ENCODE measurements around the gene PUS10. TPM values are rescaled to one million over a fixed set of nuclear protein-coding genes. Genes with fewer than 3 reads are reported as not detected.
A peak's percentile ranks its signal among the peaks of the same experiment; 100 is the strongest.

The PUS10 gene
- total RNA-seq, 1 donor from 2014 or later, result 7.1 TPM

DNA sequence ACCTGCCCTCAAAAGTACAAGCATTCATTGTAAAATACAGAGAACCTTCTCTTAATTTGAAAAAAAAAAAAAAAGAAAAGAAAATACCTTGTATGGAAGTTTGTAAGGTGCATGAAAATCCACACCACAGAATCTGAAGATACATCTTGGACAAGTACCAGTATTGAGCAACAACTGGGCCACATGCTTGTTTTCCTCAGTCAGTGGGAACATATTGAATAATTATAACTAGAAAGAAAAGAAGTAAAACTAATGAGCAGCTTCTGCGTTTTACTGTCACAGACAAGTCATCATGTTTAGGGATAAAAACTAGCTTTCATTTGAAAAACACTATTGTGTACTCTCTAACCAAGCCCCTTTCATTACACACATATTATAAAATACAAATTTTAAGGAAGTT, 6.4 kb downstream of the PUS10 start:
- H3K27ac Mint-ChIP-seq, result no peak overlapping the region
- no peak overlapping the region for H3K4me3 Mint-ChIP-seq (ENCODE audit: low read depth)
- H3K27me3 Mint-ChIP-seq, result no peaks in the 10 kb centered on the region
- H3K36me3 Mint-ChIP-seq (ENCODE audit: insufficient read depth), result peaks cover 2% of the 10 kb centered on the region
- no peaks in the 10 kb centered on the region for H3K9me3 Mint-ChIP-seq (ENCODE audit: low read depth)
- no peak for DNase-seq (ENCODE audit: low spot score, unreplicated experiment)
- H3K4me1 Mint-ChIP-seq (ENCODE audit: low read depth), result peaks cover 6% of the 10 kb centered on the region
- TF ChIP-seq, protein P1, sequence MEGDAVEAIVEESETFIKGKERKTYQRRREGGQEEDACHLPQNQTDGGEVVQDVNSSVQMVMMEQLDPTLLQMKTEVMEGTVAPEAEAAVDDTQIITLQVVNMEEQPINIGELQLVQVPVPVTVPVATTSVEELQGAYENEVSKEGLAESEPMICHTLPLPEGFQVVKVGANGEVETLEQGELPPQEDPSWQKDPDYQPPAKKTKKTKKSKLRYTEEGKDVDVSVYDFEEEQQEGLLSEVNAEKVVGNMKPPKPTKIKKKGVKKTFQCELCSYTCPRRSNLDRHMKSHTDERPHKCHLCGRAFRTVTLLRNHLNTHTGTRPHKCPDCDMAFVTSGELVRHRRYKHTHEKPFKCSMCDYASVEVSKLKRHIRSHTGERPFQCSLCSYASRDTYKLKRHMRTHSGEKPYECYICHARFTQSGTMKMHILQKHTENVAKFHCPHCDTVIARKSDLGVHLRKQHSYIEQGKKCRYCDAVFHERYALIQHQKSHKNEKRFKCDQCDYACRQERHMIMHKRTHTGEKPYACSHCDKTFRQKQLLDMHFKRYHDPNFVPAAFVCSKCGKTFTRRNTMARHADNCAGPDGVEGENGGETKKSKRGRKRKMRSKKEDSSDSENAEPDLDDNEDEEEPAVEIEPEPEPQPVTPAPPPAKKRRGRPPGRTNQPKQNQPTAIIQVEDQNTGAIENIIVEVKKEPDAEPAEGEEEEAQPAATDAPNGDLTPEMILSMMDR (IDR thresholded peaks at IDR 0.05; ENCODE audit: unreplicated experiment), result no peak

DNA sequence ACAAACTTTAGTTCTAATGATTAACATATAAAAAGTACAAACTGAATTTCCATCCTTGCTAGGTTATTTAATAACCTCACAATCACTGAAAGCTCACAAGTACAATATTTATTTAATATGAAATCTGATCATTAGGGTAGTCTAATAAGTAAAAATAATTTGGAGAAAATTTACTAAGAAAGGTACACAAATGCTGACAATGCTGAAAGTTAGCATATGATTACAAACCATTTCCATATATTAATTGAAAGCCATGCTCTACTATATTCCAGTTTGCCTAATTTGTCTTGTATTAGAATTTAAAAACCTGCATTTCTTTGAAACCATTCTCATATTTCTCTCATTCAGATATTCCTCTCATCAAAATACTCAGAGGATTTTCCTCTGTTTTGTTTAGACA, 8.7 kb downstream of the PUS10 start:
- DNase-seq (ENCODE audit: low spot score, unreplicated experiment), result no peak
- no peaks in the 10 kb centered on the region for H3K4me1 Mint-ChIP-seq (ENCODE audit: low read depth)
- H3K27ac Mint-ChIP-seq, result no peak overlapping the region
- H3K4me3 Mint-ChIP-seq (ENCODE audit: low read depth), result no peak overlapping the region
- no peaks in the 10 kb centered on the region for H3K27me3 Mint-ChIP-seq
- no peaks in the 10 kb centered on the region for H3K9me3 Mint-ChIP-seq (ENCODE audit: low read depth)
- peaks cover 2% of the 10 kb centered on the region for H3K36me3 Mint-ChIP-seq (ENCODE audit: insufficient read depth)
- TF ChIP-seq, protein P1 (IDR thresholded peaks at IDR 0.05; ENCODE audit: unreplicated experiment), result no peak

DNA sequence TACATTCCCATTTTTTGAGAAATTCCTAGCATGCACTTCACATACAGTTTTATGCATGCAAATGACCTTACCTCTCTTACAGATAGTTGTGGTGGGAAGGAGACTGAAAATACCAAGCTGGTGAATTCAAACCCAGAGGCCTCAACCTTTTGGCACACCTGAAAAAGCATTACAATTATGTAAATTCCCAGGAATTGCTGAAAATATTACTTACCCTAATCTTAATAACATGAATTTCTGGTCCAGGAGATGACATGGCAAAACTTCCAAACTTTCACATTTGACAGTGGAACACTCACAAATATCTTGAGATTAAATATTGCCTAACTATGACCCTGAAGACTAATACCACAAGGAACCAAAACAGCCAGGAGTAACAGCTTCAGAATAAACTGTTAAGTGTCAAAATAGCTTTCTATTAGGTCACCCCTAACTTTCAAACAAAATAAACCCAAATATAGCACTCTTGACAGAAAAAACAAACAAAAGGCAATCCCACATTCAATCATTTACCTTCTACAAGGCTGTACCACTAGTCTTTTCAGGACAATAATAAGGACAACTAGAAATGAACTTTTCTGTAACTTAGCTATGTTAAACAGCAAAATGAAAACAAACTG, 11.5 kb downstream of the PUS10 start:
- no peaks in the 10 kb centered on the region for H3K9me3 Mint-ChIP-seq (ENCODE audit: low read depth)
- no peak overlapping the region for H3K27ac Mint-ChIP-seq
- no peaks in the 10 kb centered on the region for H3K4me1 Mint-ChIP-seq (ENCODE audit: low read depth)
- no peak overlapping the region for H3K4me3 Mint-ChIP-seq (ENCODE audit: low read depth)
- TF ChIP-seq, protein P1 (IDR thresholded peaks at IDR 0.05; ENCODE audit: unreplicated experiment), result no peak
- H3K27me3 Mint-ChIP-seq, result no peaks in the 10 kb centered on the region
- H3K36me3 Mint-ChIP-seq (ENCODE audit: insufficient read depth), result peaks cover 2% of the 10 kb centered on the region
- DNase-seq (ENCODE audit: low spot score, unreplicated experiment), result no peak

DNA sequence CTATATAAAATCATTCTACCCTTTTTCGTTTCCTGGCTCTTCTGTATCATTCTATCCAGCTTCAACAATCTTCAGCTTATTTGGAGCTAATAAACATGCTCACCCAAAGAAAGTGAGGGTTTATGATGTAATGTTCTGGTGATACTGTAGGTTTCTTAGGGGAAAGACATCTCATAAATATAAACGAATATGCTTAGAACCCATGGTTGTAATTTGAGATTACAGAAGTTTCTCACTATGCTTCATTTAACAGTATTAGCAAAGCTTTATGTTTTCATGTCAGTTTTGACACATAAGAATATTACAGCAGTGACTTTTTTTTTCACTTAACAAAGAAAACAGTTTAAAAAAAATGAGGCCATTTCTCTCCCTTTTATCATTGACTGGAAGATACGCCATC, 12.3 kb downstream of the PUS10 start:
- no peak for DNase-seq (ENCODE audit: low spot score, unreplicated experiment)
- H3K36me3 Mint-ChIP-seq (ENCODE audit: insufficient read depth), result peaks cover 2% of the 10 kb centered on the region
- H3K27me3 Mint-ChIP-seq, result no peaks in the 10 kb centered on the region
- H3K4me3 Mint-ChIP-seq (ENCODE audit: low read depth), result no peak overlapping the region
- H3K27ac Mint-ChIP-seq, result no peak overlapping the region
- TF ChIP-seq, protein P1 (IDR thresholded peaks at IDR 0.05; ENCODE audit: unreplicated experiment), result no peak
- no peaks in the 10 kb centered on the region for H3K9me3 Mint-ChIP-seq (ENCODE audit: low read depth)
- no peaks in the 10 kb centered on the region for H3K4me1 Mint-ChIP-seq (ENCODE audit: low read depth)

DNA sequence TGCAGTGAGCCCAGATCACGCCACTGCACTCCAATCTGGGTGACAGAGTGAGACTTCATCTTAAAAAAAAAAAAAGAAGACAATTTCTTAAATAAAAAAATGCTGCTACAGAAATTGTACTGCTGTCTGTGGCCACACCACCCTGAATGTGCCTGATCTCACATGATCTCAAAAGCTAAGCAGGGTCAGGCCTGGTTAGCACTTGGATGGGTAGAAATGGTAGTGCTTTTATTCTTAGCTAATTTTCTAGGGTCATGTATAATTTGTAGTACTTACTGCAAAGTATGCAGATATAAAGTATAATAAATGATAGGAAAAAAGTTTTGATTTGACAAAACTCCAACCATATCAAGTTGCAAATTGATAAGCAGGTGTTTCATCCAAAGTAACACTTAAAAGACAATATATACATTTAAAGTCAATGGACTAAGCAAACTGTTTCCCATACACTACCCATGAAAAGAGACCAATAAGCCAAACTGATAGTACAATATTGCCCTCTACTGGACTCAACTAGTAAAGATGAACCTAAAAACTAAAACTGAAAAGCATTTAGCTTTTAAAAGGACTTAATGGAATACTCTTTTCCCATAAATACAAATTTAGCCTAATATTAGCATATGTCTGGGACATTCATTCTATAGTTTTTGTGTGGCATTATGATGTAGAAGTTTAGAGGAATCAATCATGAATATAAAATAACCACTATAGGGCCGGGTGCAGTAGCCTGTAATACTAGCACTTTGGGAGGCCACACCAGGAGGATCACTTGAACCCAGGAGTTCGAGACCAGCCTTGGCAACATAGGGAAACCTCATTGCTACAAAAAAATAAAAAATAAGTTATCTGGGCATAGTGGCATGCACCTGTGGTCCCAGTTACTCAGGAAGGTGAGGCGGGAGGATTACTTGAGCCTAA, 19.2 kb downstream of the PUS10 start:
- Mint-ChIP-seq H3K27ac (no peak overlapping the region), H3K4me1 (ENCODE audit: low read depth) (no peaks in the 10 kb centered on the region), H3K36me3 (ENCODE audit: insufficient read depth) (peaks cover 2% of the 10 kb centered on the region), H3K9me3 (ENCODE audit: low read depth) (peaks cover 3% of the 10 kb centered on the region), H3K4me3 (ENCODE audit: low read depth) (no peak overlapping the region), H3K27me3 (no peaks in the 10 kb centered on the region)
- DNase-seq (ENCODE audit: low spot score, unreplicated experiment), result no peak
- TF ChIP-seq, protein P1 (IDR thresholded peaks at IDR 0.05; ENCODE audit: unreplicated experiment), result peak; percentile 82
